GM19025 (cell line): Measurements from ENCODE around the gene NELL2.

ENCODE experiments used
- ATAC-seq: cut with Tn5 transposase; IDR thresholded peaks from one replicate; pipeline ENCODE4 v1.9.1; 2021; ENCODE audit warnings: mild to moderate bottlenecking, low read depth, moderate library complexity; ENCODE audit not compliant: unreplicated experiment

The NELL2 gene

GRCh38 chr12:44555454-44555853 lies 320.7 kb downstream of the NELL2 start:
- no peak for ATAC-seq

DNA sequence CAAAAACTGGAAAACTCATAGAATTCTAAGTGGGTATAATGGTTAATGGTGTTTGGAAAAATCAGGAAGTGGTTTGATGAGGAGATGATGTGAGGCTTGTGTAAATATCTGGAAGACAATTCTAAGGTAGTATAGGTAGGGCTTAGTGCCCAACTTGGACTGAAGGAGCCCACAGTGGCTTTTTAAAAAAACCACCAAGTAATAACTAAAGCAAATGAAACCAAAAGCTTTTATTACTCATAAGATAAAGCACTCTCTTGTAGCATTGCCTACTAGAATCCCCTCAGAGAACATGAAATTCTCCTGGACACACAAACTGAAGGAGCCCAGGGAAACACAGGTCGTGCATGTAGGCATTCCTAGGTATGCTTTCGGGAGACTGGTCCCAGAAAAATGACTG lies 324.5 kb downstream of the NELL2 start:
- ATAC-seq = no peak

- no peak for ATAC-seq
Measured at GRCh38 chr12:44550377-44550776, 325.7 kb downstream of the NELL2 start.

DNA sequence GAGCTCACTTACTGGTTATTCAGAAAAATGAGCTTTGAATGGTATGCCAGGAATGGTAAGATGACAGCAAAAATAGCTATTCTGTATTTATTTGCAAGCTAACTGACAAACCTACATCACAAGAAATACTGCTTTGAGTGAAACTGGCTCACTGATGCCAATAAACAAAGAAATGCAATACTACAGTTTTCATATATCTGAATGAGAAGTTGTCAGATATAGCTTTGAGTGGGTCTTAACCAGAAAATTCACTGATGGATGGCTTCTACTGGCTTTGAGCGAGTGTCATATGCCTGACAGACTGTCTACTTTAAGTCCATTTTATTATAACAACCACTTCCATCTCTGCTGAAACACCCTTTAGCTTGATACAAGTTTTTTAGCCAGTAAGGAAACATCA lies 330.1 kb downstream of the NELL2 start:
- ATAC-seq = no peak

- no peak for ATAC-seq
Measured at GRCh38 chr12:44544018-44544417, 332.1 kb downstream of the NELL2 start.

DNA sequence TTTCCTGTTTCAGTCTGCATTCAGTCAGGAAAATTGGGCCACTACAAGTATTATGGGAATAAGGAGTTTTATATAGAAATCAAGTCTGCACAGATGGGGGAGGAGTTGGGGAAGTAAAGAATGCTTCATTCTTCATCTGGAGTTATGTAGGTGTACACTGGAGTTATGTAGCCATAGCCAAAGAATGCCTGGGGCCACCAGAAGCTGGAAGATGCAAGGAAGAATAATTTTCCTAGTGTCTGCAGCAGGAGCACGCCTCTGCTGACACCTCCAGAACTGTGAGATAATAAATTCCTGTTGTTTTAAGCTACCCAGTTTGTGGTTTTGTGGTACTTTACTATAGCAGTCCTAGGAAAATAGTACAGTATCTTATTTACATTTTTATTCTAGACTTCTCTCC lies 333.4 kb downstream of the NELL2 start:
- no peak for ATAC-seq

DNA sequence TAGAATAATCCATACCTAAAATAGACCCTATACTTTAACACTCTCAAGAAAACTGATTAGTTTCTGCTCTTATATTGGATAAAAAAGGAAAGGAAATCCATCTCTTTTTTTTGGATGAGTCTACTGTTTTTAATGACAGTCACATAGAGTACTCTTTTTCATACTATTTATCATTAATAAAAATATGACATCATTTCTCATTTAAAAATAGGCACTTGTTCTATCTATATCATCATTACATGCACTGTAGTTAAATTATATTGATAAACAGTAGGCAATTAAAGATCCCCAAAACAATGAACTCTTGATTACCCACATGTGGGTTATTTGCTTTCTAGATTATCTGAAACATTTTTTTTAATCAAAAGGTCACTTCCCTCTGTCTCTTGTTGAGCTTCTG lies 338.8 kb downstream of the NELL2 start:
- ATAC-seq = no peak

GRCh38 chr12:44532940-44533339 lies 343.2 kb downstream of the NELL2 start:
- no peak for ATAC-seq

GRCh38 chr12:44531320-44531971 lies 344.7 kb downstream of the NELL2 start:
- ATAC-seq = no peak

- ATAC-seq = no peak
Measured at GRCh38 chr12:44526655-44527182, 349.4 kb downstream of the NELL2 start.

GRCh38 chr12:44525806-44526654 lies 350.1 kb downstream of the NELL2 start:
- ATAC-seq = no peak

DNA sequence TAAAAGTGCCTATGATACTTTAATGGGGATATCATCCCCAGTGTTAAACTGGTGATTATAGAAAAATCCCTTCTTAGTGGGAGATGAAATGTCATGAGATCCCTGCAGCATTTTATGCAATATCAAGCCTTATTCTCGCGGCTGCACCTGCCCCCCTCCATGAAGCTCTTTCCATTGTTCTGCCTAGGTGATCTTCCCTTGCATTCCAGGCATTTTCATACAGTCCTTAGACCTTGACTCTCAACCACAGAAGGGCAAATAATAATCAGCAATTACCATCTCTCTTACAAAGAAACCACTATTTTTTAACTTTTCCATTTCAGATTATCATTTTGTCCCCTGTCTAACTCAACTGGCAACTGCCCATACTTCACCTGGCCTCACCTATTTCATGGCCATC lies 352.3 kb downstream of the NELL2 start:
- ATAC-seq = no peak

DNA sequence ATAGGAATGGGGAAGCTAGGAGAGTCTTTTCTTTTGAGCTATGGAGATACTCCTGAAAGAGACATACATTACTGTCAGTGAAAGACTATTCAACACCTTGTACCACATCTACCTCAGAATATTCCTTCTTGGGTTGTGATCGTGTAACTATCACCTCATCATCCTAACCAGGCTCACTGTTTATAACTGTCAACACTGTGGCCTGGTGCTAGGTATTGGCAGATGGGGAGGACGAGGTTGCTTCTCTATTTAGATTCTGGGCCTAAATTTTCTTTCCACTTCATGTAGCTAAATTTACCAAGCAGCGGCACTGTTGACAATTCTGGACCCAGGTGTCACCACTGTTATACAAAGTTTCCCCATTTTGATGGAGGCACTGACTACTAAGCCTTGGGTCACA lies 354.4 kb downstream of the NELL2 start:
- no peak for ATAC-seq

GRCh38 chr12:44519931-44520330 lies 356.2 kb downstream of the NELL2 start:
- ATAC-seq = no peak

DNA sequence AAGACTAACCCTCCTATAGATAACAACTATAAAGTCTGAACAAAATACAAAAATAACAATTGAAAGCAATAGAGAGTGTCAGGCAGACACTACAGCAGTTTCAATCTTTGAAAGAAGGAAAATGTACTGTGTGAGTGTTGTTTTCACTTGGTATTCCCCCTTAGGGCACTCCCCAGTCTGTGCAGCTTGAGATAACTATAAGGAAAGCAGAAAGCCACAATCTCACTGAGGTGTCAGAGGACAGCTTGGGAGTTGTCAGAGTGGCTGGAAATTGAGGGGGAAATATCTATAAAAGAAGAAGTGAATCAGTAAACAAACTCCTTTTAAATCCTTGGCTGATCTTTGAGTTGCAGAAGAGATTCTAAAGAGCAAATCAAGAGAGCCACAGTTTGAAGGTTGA lies 364.8 kb downstream of the NELL2 start:
- ATAC-seq = no peak

DNA sequence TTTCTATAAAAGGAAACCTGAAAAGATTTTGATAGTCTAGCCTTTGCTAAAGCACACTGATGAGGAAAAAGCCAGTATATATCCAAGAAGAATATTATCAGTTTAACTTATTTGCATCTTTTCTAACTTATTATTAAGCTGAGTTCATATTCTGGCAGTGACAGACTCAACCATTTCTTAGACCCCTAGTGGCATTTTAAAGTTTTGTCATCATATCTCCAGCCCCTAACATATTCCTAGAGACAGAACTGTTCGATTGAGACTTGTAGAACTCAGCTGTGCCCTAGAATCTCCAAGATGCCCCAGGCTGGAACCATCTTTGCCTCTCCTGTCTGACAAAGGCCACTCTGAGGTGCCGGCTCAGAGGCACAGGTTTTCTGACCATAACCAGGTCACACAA lies 365.6 kb downstream of the NELL2 start:
- ATAC-seq = no peak

DNA sequence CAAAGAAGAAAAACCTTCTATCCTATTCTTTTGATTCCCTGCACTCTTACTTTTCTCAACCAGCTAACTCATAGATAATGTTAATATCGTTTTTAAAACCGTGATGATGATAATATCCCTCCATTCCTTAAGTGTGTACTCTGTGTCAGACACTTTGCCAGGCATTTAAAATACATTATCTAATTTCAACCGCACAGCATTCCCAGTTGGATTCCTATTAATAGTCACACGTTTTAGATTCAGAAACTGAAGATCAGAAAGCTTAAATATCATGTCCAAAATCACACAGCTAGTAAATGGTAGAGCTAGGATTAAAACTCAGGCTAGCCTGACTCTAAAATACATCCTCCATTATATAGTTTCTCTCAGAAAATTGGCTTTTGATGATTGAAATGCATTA lies 366.0 kb downstream of the NELL2 start:
- no peak for ATAC-seq

- no peak for ATAC-seq
Measured at GRCh38 chr12:44509471-44509870, 366.6 kb downstream of the NELL2 start.

GRCh38 chr12:44507461-44507860 lies 368.7 kb downstream of the NELL2 start:
- no peak for ATAC-seq

DNA sequence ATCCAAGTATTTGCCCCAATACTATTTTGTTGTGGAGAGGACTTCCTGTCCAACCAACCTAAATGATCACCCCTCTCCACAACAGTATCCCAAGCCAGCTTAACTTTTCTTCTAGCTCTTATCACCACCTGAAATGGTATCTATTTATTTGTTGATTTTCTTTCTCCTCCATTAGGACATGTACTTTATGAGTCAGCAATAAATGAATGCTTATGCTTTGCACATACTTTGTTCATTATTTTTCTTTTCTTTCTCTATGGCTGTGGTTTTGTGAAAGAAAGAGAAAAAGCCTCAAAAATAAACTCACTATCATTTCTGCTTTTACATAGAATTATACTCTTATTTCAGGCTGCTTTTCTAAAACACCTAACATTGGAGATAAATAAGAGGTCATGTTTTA lies 371.3 kb downstream of the NELL2 start:
- ATAC-seq = no peak

DNA sequence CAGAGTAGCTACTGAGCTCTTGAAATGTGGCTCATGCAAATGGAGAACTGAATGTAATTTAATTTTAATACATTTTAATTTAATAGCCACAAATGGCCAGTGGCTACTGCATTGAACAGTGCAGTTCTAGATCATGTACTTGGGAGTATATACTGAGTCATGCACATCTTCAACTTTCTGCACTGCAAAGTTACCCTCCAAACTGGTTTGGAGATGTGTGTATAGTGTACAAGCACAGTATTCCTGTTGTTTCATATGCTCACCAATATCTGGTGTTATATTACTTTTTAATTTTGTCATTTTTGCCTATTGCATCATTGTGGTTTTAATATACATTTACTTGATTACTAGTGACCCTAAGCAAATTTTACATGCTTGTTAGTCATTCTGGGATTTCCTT lies 372.8 kb downstream of the NELL2 start:
- ATAC-seq = no peak

DNA sequence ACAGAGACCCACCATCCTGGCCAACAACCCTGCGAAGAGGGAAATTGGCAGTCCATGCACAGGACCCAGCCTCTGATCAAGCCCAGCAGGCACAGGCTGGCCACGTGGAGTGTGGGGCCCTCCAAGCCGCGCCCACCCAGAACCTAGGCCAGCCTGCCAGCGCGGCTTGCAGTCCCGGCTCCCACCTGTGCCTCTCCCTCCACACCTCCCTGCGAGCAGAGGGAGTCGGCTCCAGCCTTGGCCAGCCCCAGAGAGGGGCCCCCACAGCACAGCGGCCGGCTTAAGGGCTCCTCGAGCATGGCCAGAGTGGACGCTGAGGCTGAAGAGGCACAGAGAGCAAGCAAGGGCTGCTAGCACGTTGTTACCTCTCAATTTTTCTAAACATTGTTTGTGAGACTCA lies 373.4 kb downstream of the NELL2 start:
- no peak for ATAC-seq
